ENCODE measurements around the gene KIFBP. TPM values are rescaled to one million over a fixed set of nuclear protein-coding genes. Genes with fewer than 3 reads are reported as not detected.

Gene KIFBP
- total and polyA plus RNA-seq, 9 of the 15 experiments (the other 6 are each of a cell fraction or from before 2014, with no cell fraction given): 5.6 to 23.2 (median 14.8) TPM

- TF ChIP-seq POLR2H (tag; IDR thresholded peaks at IDR 0.05; ENCODE audit: low read depth) (peak; percentile 90), SMAD2 (IDR thresholded peaks at IDR 0.05; ENCODE audit: low read depth, low read length) (no peak), SRSF3 (IDR thresholded peaks at IDR 0.05; ENCODE audit: insufficient read depth, low read length) (no peak), MAFF (IDR thresholded peaks at IDR 0.05; ENCODE audit: low read length) (no peak), HDAC6 (IDR thresholded peaks at IDR 0.05; ENCODE audit: low read depth, low read length) (no peak), PCBP2 (IDR thresholded peaks at IDR 0.05; ENCODE audit: low read depth, low read length, poor library complexity, severe bottlenecking) (no peak), ARID4B (CRISPR knock-in tag; IDR thresholded peaks at IDR 0.05) (peak; percentile 85), NR2F6 (CRISPR knock-in tag; IDR thresholded peaks at IDR 0.05) (no peak), ZNF384 (IDR thresholded peaks at IDR 0.05; ENCODE audit: low read depth, low read length) (no peak; the same call in 1 of the 2 replicates), XRCC3 (IDR thresholded peaks at IDR 0.05) (no peak), ZNF282 (CRISPR knock-in tag; IDR thresholded peaks at IDR 0.05) (peak; percentile 96; the same call in 1 of the 2 replicates), PCBP1 (IDR thresholded peaks at IDR 0.05; ENCODE audit: low read depth, low read length, poor library complexity, severe bottlenecking) (peak; percentile 94), TEAD1 (CRISPR knock-in tag; IDR thresholded peaks at IDR 0.05) (peak in 1 of 2 experiments; percentile 67; a peak in 2 of 4 replicates), RFX7 (CRISPR knock-in tag; IDR thresholded peaks at IDR 0.05) (no peak), ZNF212 (CRISPR knock-in tag; IDR thresholded peaks at IDR 0.05) (no peak), ZNF408 (CRISPR knock-in tag; IDR thresholded peaks at IDR 0.05; ENCODE audit: low read depth) (no peak)
- TF ChIP-seq, protein P1, sequence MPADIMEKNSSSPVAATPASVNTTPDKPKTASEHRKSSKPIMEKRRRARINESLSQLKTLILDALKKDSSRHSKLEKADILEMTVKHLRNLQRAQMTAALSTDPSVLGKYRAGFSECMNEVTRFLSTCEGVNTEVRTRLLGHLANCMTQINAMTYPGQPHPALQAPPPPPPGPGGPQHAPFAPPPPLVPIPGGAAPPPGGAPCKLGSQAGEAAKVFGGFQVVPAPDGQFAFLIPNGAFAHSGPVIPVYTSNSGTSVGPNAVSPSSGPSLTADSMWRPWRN (IDR thresholded peaks at IDR 0.05; ENCODE audit: low read depth): no peak; the same call in 1 of the 2 replicates
- TF ChIP-seq, protein P2, sequence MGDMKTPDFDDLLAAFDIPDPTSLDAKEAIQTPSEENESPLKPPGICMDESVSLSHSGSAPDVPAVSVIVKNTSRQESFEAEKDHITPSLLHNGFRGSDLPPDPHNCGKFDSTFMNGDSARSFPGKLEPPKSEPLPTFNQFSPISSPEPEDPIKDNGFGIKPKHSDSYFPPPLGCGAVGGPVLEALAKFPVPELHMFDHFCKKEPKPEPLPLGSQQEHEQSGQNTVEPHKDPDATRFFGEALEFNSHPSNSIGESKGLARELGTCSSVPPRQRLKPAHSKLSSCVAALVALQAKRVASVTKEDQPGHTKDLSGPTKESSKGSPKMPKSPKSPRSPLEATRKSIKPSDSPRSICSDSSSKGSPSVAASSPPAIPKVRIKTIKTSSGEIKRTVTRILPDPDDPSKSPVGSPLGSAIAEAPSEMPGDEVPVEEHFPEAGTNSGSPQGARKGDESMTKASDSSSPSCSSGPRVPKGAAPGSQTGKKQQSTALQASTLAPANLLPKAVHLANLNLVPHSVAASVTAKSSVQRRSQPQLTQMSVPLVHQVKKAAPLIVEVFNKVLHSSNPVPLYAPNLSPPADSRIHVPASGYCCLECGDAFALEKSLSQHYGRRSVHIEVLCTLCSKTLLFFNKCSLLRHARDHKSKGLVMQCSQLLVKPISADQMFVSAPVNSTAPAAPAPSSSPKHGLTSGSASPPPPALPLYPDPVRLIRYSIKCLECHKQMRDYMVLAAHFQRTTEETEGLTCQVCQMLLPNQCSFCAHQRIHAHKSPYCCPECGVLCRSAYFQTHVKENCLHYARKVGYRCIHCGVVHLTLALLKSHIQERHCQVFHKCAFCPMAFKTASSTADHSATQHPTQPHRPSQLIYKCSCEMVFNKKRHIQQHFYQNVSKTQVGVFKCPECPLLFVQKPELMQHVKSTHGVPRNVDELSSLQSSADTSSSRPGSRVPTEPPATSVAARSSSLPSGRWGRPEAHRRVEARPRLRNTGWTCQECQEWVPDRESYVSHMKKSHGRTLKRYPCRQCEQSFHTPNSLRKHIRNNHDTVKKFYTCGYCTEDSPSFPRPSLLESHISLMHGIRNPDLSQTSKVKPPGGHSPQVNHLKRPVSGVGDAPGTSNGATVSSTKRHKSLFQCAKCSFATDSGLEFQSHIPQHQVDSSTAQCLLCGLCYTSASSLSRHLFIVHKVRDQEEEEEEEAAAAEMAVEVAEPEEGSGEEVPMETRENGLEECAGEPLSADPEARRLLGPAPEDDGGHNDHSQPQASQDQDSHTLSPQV (IDR thresholded peaks at IDR 0.05): peak; percentile 85
Observed at GRCh38 chr10:68955832-68956532, 32.6 kb upstream of the KIFBP start, which contains the start of gene DDX21 (continued).

Data from K562 (cell line).